Measurements from ENCODE around the gene AHRR.
A peak's percentile ranks its signal among the peaks of the same experiment; 100 is the strongest.
"Not testable (repeated sequence)": the region's sequence is repeated elsewhere in the genome, so short reads cannot be mapped to it uniquely, and the experiment has no call there.

AHRR gene

GRCh38 chr5:464446-464842 is 142.9 kb downstream of the AHRR start:
- DNase-seq: no peak

- DNase-seq: no peak
These were observed 143.5 kb downstream of the AHRR start for GRCh38 chr5:464843-465590.

GRCh38 chr5:465591-466403 is 144.3 kb downstream of the AHRR start:
- no peak for DNase-seq

GRCh38 chr5:466661-467310 is 145.3 kb downstream of the AHRR start:
- DNase-seq: no peak

- DNase-seq: no peak
These were observed 146.9 kb downstream of the AHRR start for GRCh38 chr5:468401-468800.

- no peak for DNase-seq
These were observed 148.4 kb downstream of the AHRR start for GRCh38 chr5:469752-470483.

GRCh38 chr5:470961-471749 is 149.6 kb downstream of the AHRR start:
- DNase-seq: no peak

GRCh38 chr5:471750-472058 is 150.2 kb downstream of the AHRR start:
- DNase-seq: no peak

- DNase-seq: peak; percentile 28 to 37
These were observed 150.7 kb downstream of the AHRR start for GRCh38 chr5:472076-472655.

- peak; percentile 90 to 91 for DNase-seq
These were observed 151.4 kb downstream of the AHRR start for GRCh38 chr5:472656-473550.

- peak; percentile 32 to 46 for DNase-seq
These were observed 152.2 kb downstream of the AHRR start for GRCh38 chr5:473551-474192.

- DNase-seq: not testable (repeated sequence)
These were observed 152.8 kb downstream of the AHRR start for GRCh38 chr5:474232-474839.

GRCh38 chr5:474840-475661 is 153.5 kb downstream of the AHRR start:
- peak; percentile 24 to 30 for DNase-seq

GRCh38 chr5:475704-476101 is 154.2 kb downstream of the AHRR start:
- no peak for DNase-seq

- no peak for DNase-seq
These were observed 154.7 kb downstream of the AHRR start for GRCh38 chr5:476102-476813.

GRCh38 chr5:476814-477175 is 155.3 kb downstream of the AHRR start:
- no peak for DNase-seq

- no peak for DNase-seq
These were observed 155.7 kb downstream of the AHRR start for GRCh38 chr5:477247-477646.

- no peak for DNase-seq
These were observed 156.4 kb downstream of the AHRR start for GRCh38 chr5:477871-478270.
